Calu3 (cell line): ENCODE results near the gene PSENEN. TPM values are rescaled to one million over a fixed set of nuclear protein-coding genes. Genes with fewer than 3 reads are reported as not detected.

Source experiments
- BruUV-seq: library from RNA; stranded (reverse); fragments of 400-500 nt; replicated peaks from 2 replicates; lab custom pipeline; 2021; lab: Mats Ljungman, UMichigan
- CTCF ChIA-PET: fragments of 300-600 bp; sonication (Branson Sonifier 250); formaldehyde crosslinking; loops from one replicate; lab custom pipeline; 2022; ENCODE audit warnings: antibody characterized with exemption; lab: Charles Lee
- DNase-seq: peaks from one replicate; pipeline ENCODE4 v3.0.0; 2022
- H3K27ac Mint-ChIP-seq: one replicate; pipeline ENCODE4 v1.8.0; 2022; ENCODE audit warnings: mixed read lengths; ENCODE audit not compliant: unreplicated experiment
- H3K27me3 Mint-ChIP-seq: one replicate; pipeline ENCODE4 v1.8.0; 2022; ENCODE audit warnings: mixed read lengths; ENCODE audit not compliant: unreplicated experiment
- H3K36me3 Mint-ChIP-seq: one replicate; pipeline ENCODE4 v1.8.0; 2022; ENCODE audit warnings: mild to moderate bottlenecking, moderate library complexity, mixed read lengths; ENCODE audit not compliant: insufficient read depth, unreplicated experiment
- H3K4me1 Mint-ChIP-seq: one replicate; pipeline ENCODE4 v1.8.0; 2022; ENCODE audit warnings: mild to moderate bottlenecking, low read depth, mixed read lengths; ENCODE audit not compliant: unreplicated experiment
- H3K4me3 Mint-ChIP-seq: one replicate; pipeline ENCODE4 v1.8.0; 2022; ENCODE audit warnings: mild to moderate bottlenecking, low read depth, moderate library complexity, mixed read lengths; ENCODE audit not compliant: unreplicated experiment
- H3K9me3 Mint-ChIP-seq: one replicate; pipeline ENCODE4 v1.8.0; 2022; ENCODE audit warnings: low read depth, mixed read lengths; ENCODE audit not compliant: unreplicated experiment
- CTCF ChIP-seq: fragments of 200-600 bp; IDR thresholded peaks from one replicate; pipeline ENCODE4 v1.8.0; 2022; ENCODE audit warnings: antibody characterized with exemption; ENCODE audit not compliant: unreplicated experiment
- intact Hi-C: fragments of 100-400 bp; cut with micrococcal nuclease; formaldehyde crosslinking; loops from one replicate; pipeline ENCODE4 v1.10.0; 2022; ENCODE audit not compliant: unreplicated experiment
- total RNA-seq: library from RNA; stranded (reverse); gene quantifications from 2 replicates; pipeline ENCODE4 v1.2.3, GENCODE V29; 2022

PSENEN gene
- total RNA-seq, 1 experiment from 2014 or later = 114 TPM

GRCh38 chr19:35780058-35780457 is 34.6 kb downstream of the PSENEN start:
- Mint-ChIP-seq H3K27me3 (no peaks in the 10 kb centered on the region), H3K27ac (no peak overlapping the region), H3K4me1 (peaks cover 10% of the 10 kb centered on the region), H3K36me3 (peaks cover 4% of the 10 kb centered on the region), H3K9me3 (no peaks in the 10 kb centered on the region), H3K4me3 (no peak overlapping the region)
- no peak for TF ChIP-seq CTCF
- no peak for DNase-seq
- intact Hi-C loops = no loop called here
- no TSS peak for BruUV-seq
- CTCF ChIA-PET = no interaction called here

- Mint-ChIP-seq H3K4me3 (no peak overlapping the region), H3K9me3 (no peaks in the 10 kb centered on the region), H3K4me1 (peaks cover 8% of the 10 kb centered on the region), H3K36me3 (no peaks in the 10 kb centered on the region), H3K27ac (no peak overlapping the region), H3K27me3 (no peaks in the 10 kb centered on the region)
- no peak for TF ChIP-seq CTCF
- intact Hi-C loops = no loop called here
- BruUV-seq = no TSS peak
- no peak for DNase-seq
- CTCF ChIA-PET = no interaction called here
These were observed 35.3 kb downstream of the PSENEN start for GRCh38 chr19:35780717-35781116.

- Mint-ChIP-seq H3K9me3 (no peaks in the 10 kb centered on the region), H3K36me3 (no peaks in the 10 kb centered on the region), H3K27me3 (no peaks in the 10 kb centered on the region), H3K4me3 (no peak overlapping the region), H3K27ac (no peak overlapping the region), H3K4me1 (peaks cover 8% of the 10 kb centered on the region)
- intact Hi-C loops = no loop called here
- BruUV-seq = no TSS peak
- no peak for DNase-seq
- TF ChIP-seq CTCF = no peak
- CTCF ChIA-PET = no interaction called here
These were observed 36.2 kb downstream of the PSENEN start for GRCh38 chr19:35781650-35782049.

- CTCF ChIA-PET = no interaction called here
- no peaks in the 10 kb centered on the region for H3K36me3 Mint-ChIP-seq
- no peak overlapping the region for H3K4me3 Mint-ChIP-seq
- DNase-seq = no peak
- TF ChIP-seq CTCF = no peak
- peaks cover 8% of the 10 kb centered on the region for H3K4me1 Mint-ChIP-seq
- no TSS peak for BruUV-seq
- H3K27me3 Mint-ChIP-seq = no peaks in the 10 kb centered on the region
- no peaks in the 10 kb centered on the region for H3K9me3 Mint-ChIP-seq
- intact Hi-C loops = no loop called here
- no peak overlapping the region for H3K27ac Mint-ChIP-seq
These were observed 37.1 kb downstream of the PSENEN start for GRCh38 chr19:35782589-35782988.
